GM21447 (cell line): ENCODE data around the gene SLC38A11.
A peak's percentile ranks its signal among the peaks of the same experiment; 100 is the strongest.
"Not testable (repeated sequence)": the region's sequence is repeated elsewhere in the genome, so short reads cannot be mapped to it uniquely, and the experiment has no call there.

ENCODE experiments used
- ATAC-seq: cut with Tn5 transposase; IDR thresholded peaks from one replicate; pipeline ENCODE4 v1.9.1; 2021; ENCODE audit not compliant: unreplicated experiment

SLC38A11 gene

GRCh38 chr2:164954954-164955701, at the start of gene SLC38A11:
Gene SLC38A11, minus strand, starts transcription at chr2:164955525. Its CDS starts 278 bp downstream, at chr2:164955247.
- ATAC-seq: no peak

- no peak for ATAC-seq
These were observed 48.3 kb upstream of the SLC38A11 start for GRCh38 chr2:165003443-165004130.

GRCh38 chr2:165002638-165003037, 47.3 kb upstream of the SLC38A11 start:
- ATAC-seq: no peak

- ATAC-seq: not testable (repeated sequence)
These were observed 39.5 kb upstream of the SLC38A11 start for GRCh38 chr2:164994664-164995299.

GRCh38 chr2:164993287-164994016, 38.1 kb upstream of the SLC38A11 start:
- ATAC-seq: no peak

GRCh38 chr2:164992818-164993217, 37.5 kb upstream of the SLC38A11 start:
- ATAC-seq: peak; percentile 55

GRCh38 chr2:164992093-164992454, 36.7 kb upstream of the SLC38A11 start:
- ATAC-seq: not testable (repeated sequence)

GRCh38 chr2:164991361-164992092, 36.2 kb upstream of the SLC38A11 start:
- peak; percentile 88 for ATAC-seq

- ATAC-seq: not testable (repeated sequence)
These were observed 35.6 kb upstream of the SLC38A11 start for GRCh38 chr2:164990953-164991352.

GRCh38 chr2:164988805-164989204, 33.5 kb upstream of the SLC38A11 start:
- not testable (repeated sequence) for ATAC-seq

- ATAC-seq: not testable (repeated sequence)
These were observed 30.7 kb upstream of the SLC38A11 start for GRCh38 chr2:164986027-164986426.

- ATAC-seq: no peak
These were observed 29.1 kb upstream of the SLC38A11 start for GRCh38 chr2:164984428-164984827.

- ATAC-seq: no peak
These were observed 26.1 kb upstream of the SLC38A11 start for GRCh38 chr2:164981217-164981990.

GRCh38 chr2:164980688-164981087, 25.4 kb upstream of the SLC38A11 start:
- ATAC-seq: not testable (repeated sequence)

GRCh38 chr2:164979113-164979512, 23.8 kb upstream of the SLC38A11 start:
- no peak for ATAC-seq

GRCh38 chr2:164976875-164977470, 21.6 kb upstream of the SLC38A11 start:
- ATAC-seq: not testable (repeated sequence)

- no peak for ATAC-seq
These were observed 21.0 kb upstream of the SLC38A11 start for GRCh38 chr2:164976301-164976700.

- no peak for ATAC-seq
These were observed 20.6 kb upstream of the SLC38A11 start for GRCh38 chr2:164975891-164976290.

GRCh38 chr2:164974221-164974620, 18.9 kb upstream of the SLC38A11 start:
- no peak for ATAC-seq
